ENCODE measurements around the gene TSPAN10. TPM values are rescaled to one million over a fixed set of nuclear protein-coding genes. Genes with fewer than 3 reads are reported as not detected.

Gene TSPAN10
- total RNA-seq, 2 experiments from 2014 or later = 0.17 TPM; not detected in 1

DNA sequence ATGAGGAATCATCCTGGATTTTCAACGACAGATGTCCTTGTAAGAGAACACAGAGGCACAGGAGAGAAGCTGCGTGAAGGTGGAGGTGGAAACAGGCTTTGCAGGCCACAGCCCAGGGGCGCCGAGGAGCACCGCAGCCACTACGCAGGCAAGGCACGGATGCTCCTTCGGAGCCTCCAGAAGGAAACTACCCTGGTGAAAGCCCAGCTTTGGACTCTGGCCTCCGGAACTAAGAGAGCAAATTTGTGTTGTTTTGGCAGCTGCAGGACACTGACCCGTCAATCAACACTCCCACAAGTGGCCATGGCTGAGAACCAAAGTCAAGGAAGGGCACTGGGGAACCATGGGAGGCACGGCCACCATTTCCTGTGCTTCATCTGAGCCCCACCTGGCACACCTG is 43.2 kb downstream of the TSPAN10 start:
- POLR2A ChIA-PET = no interaction called here

DNA sequence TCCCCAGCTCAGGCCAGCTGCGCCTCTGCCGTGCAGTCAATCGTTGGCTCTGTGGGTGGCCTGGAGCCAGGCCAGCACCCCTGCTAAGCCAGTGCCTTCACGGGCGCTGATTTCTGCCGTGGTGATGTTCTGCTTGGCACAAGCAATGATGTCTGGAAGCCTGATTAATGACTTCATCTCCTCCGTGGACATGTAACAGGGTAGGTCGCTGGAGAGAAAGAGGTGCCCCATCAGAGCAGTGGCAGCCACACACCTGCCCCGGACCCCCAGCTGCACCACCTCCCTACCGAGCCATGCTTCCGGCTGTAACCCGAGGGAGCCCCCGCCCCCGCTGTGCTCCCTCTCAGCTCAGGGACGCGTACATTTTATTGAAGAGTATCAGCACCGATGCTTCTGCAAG is 44.7 kb downstream of the TSPAN10 start:
- peaks cover 30% of the 10 kb centered on the region for H3K36me3 Mint-ChIP-seq (ENCODE audit: low read depth)
- CTCF ChIA-PET = no interaction called here
- intact Hi-C loops (cut with DNase I, micrococcal nuclease) = loop anchor here (5.0 kb wide), 2 partner anchors 176 to 181 kb away; partner anchors contain the start of gene P4HB (in 1 of the 2)
- H3K27me3 Mint-ChIP-seq = no peaks in the 10 kb centered on the region
- Histone ChIP-seq H3K36me3 (ENCODE audit: insufficient read depth, low read length) (peaks cover 14% of the 10 kb centered on the region), H3K9me3 (ENCODE audit: control insufficient read depth in 1 of 2, insufficient read depth in 1 of 2, low read length in 2 of 2) (no peaks in the 10 kb centered on the region), H3K27ac (ENCODE audit: low read depth in 1 of 2, low read length in 2 of 2) (no peak overlapping the region), H3K27me3 (ENCODE audit: control insufficient read depth in 1 of 2, insufficient read depth in 2 of 2, low read length in 2 of 2) (no peaks in the 10 kb centered on the region), H3K4me1 (ENCODE audit: insufficient read depth, low read length) (peaks cover 40% of the 10 kb centered on the region), H3K4me3 (ENCODE audit: low read length) (no peak overlapping the region)
- TF ChIP-seq, protein P1, sequence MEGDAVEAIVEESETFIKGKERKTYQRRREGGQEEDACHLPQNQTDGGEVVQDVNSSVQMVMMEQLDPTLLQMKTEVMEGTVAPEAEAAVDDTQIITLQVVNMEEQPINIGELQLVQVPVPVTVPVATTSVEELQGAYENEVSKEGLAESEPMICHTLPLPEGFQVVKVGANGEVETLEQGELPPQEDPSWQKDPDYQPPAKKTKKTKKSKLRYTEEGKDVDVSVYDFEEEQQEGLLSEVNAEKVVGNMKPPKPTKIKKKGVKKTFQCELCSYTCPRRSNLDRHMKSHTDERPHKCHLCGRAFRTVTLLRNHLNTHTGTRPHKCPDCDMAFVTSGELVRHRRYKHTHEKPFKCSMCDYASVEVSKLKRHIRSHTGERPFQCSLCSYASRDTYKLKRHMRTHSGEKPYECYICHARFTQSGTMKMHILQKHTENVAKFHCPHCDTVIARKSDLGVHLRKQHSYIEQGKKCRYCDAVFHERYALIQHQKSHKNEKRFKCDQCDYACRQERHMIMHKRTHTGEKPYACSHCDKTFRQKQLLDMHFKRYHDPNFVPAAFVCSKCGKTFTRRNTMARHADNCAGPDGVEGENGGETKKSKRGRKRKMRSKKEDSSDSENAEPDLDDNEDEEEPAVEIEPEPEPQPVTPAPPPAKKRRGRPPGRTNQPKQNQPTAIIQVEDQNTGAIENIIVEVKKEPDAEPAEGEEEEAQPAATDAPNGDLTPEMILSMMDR (IDR thresholded peaks at IDR 0.05) = no peak
- peak overlapping the region; percentile 20 for H3K4me3 Mint-ChIP-seq
- DNase-seq = no peak
- H3K9me3 Mint-ChIP-seq = no peaks in the 10 kb centered on the region
- no peak for ATAC-seq (ENCODE audit: poor library complexity)
- no peak overlapping the region for H3K27ac Mint-ChIP-seq
- POLR2A ChIA-PET = interaction anchor here (2.5 kb wide), 1 partner anchor 16 kb away, joined by 25 read pairs; the partner anchor contains the start of genes CCDC137 and OXLD1
- H3K4me1 Mint-ChIP-seq (ENCODE audit: low read depth) = peaks cover 20% of the 10 kb centered on the region

More for the DNA sequence above, 43.2 kb downstream of the TSPAN10 start:
- H3K27ac Mint-ChIP-seq = no peak overlapping the region
- Histone ChIP-seq H3K27me3 (ENCODE audit: control insufficient read depth in 1 of 2, insufficient read depth in 2 of 2, low read length in 2 of 2) (no peaks in the 10 kb centered on the region), H3K9me3 (ENCODE audit: control insufficient read depth in 1 of 2, insufficient read depth in 1 of 2, low read length in 2 of 2) (no peaks in the 10 kb centered on the region), H3K4me3 (ENCODE audit: low read length) (no peak overlapping the region), H3K27ac (ENCODE audit: low read depth in 1 of 2, low read length in 2 of 2) (no peak overlapping the region), H3K4me1 (ENCODE audit: insufficient read depth, low read length) (peaks cover 27% of the 10 kb centered on the region), H3K36me3 (ENCODE audit: insufficient read depth, low read length) (peaks cover under 1% of the 10 kb centered on the region)
- no peak for ATAC-seq (ENCODE audit: poor library complexity)
- intact Hi-C loops (cut with DNase I, micrococcal nuclease) = loop anchor here (5.0 kb wide), 2 partner anchors 177 to 182 kb away; partner anchors contain the start of gene P4HB (in 1 of the 2)
- peaks cover 17% of the 10 kb centered on the region for H3K36me3 Mint-ChIP-seq (ENCODE audit: low read depth)
- CTCF ChIA-PET = interaction anchor here (1.1 kb wide), 1 partner anchor 23 kb away, joined by 3 read pairs; the partner anchor contains the start of gene MRPL12
- no peaks in the 10 kb centered on the region for H3K9me3 Mint-ChIP-seq
- no peak for DNase-seq
- peak overlapping the region; percentile 60 for H3K4me3 Mint-ChIP-seq
- no peaks in the 10 kb centered on the region for H3K27me3 Mint-ChIP-seq
- peaks cover 26% of the 10 kb centered on the region for H3K4me1 Mint-ChIP-seq (ENCODE audit: low read depth)
- TF ChIP-seq, protein P1 (IDR thresholded peaks at IDR 0.05) = no peak

GRCh38 chr17:81682565-81683207 is 45.7 kb downstream of the TSPAN10 start:
- Mint-ChIP-seq H3K9me3 (no peaks in the 10 kb centered on the region), H3K4me3 (peak overlapping the region; percentile 100), H3K27me3 (no peaks in the 10 kb centered on the region), H3K36me3 (ENCODE audit: low read depth) (peaks cover 39% of the 10 kb centered on the region), H3K4me1 (ENCODE audit: low read depth) (peaks cover 24% of the 10 kb centered on the region), H3K27ac (peak overlapping the region; percentile 81)
- intact Hi-C loops (cut with DNase I, micrococcal nuclease) = loop anchor here (1.0 to 5.0 kb wide), 4 partner anchors 16 to 180 kb away; partner anchors contain the start of genes CCDC137 (in 1 of the 2), NPLOC4 (in 1 of the 2), OXLD1 (in 1 of the 2) and P4HB (in 1 of the 2)
- Histone ChIP-seq H3K4me3 (ENCODE audit: low read length) (peak overlapping the region; percentile 98), H3K27me3 (ENCODE audit: control insufficient read depth in 1 of 2, insufficient read depth in 2 of 2, low read length in 2 of 2) (no peaks in the 10 kb centered on the region), H3K9me3 (ENCODE audit: control insufficient read depth in 1 of 2, insufficient read depth in 1 of 2, low read length in 2 of 2) (no peaks in the 10 kb centered on the region), H3K4me1 (ENCODE audit: insufficient read depth, low read length) (peaks cover 49% of the 10 kb centered on the region), H3K27ac (ENCODE audit: low read depth in 1 of 2, low read length in 2 of 2) (no peak overlapping the region), H3K36me3 (ENCODE audit: insufficient read depth, low read length) (peaks cover 25% of the 10 kb centered on the region)
- ATAC-seq (ENCODE audit: poor library complexity) (no peak), DNase-seq (no peak)
- ChIA-PET CTCF (no interaction called here), POLR2A (interaction anchor here (0.9 to 2.8 kb wide), 11 partner anchors 8 to 178 kb away, joined by 3 to 25 read pairs (median 7); partner anchors contain the start of genes CCDC137, FAAP100, MCRIP1 and NPLOC4)
- TF ChIP-seq, protein P1 (IDR thresholded peaks at IDR 0.05) = no peak
